ENCODE measurements around the gene KRT7. TPM values are rescaled to one million over a fixed set of nuclear protein-coding genes. Genes with fewer than 3 reads are reported as not detected.

The KRT7 gene
- total RNA-seq, 1 donor from 2014 or later: 11.6 TPM

DNA sequence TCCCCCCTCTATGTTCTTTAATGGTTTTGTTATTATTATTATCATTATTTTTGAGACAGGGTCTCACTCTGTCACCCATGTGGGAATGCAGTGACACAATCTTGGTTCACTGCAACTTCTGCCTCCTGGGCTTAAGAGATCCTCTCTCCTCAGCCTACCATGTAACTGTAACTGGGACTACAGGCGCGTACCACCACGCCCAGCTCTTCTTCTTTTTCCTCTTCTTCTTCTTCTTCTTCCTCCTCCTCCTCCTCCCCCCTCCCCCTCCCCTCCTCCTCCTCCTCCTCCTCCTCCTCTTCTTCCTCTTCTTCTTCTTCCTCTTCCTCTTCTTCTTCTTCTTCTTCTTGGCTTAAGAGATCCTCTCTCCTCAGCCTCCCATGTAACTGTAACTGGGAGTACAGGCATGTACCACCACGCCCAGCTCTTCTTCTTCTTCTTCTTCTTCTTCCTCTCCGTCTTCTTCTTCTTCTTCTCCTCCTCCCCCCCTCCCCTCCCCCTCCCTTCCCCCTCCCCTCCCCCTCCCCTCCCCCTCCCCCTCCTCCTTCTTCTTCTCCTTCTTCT lies 5.4 kb upstream of the KRT7 start:
- peaks cover 55% of the 10 kb centered on the region for H3K27me3 Mint-ChIP-seq
- H3K4me1 Mint-ChIP-seq (ENCODE audit: low read depth): peaks cover 30% of the 10 kb centered on the region
- H3K36me3 Mint-ChIP-seq (ENCODE audit: insufficient read depth): no peaks in the 10 kb centered on the region

DNA sequence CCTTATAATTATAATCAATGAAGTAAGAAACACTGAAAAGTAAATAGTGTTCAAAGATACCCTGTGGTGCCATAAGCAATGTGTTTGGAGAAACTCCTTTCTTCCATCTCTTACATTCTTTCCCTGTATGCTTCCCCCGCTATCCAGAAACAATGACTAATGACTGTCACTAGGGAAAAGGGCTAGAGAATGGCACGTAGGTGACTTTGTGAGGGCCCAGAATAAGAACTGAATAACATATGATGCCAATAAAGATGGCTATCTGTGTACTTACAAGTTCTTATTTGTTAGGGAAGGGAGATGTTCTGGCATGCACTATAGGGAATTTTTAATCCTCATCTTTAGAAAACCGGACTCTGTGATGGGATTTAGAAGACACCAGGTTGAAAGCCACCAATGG lies 4.7 kb upstream of the KRT7 start:
- H3K36me3 Mint-ChIP-seq (ENCODE audit: insufficient read depth): no peaks in the 10 kb centered on the region
- TF ChIP-seq, protein P1, sequence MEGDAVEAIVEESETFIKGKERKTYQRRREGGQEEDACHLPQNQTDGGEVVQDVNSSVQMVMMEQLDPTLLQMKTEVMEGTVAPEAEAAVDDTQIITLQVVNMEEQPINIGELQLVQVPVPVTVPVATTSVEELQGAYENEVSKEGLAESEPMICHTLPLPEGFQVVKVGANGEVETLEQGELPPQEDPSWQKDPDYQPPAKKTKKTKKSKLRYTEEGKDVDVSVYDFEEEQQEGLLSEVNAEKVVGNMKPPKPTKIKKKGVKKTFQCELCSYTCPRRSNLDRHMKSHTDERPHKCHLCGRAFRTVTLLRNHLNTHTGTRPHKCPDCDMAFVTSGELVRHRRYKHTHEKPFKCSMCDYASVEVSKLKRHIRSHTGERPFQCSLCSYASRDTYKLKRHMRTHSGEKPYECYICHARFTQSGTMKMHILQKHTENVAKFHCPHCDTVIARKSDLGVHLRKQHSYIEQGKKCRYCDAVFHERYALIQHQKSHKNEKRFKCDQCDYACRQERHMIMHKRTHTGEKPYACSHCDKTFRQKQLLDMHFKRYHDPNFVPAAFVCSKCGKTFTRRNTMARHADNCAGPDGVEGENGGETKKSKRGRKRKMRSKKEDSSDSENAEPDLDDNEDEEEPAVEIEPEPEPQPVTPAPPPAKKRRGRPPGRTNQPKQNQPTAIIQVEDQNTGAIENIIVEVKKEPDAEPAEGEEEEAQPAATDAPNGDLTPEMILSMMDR (IDR thresholded peaks at IDR 0.05; ENCODE audit: unreplicated experiment): no peak
- no peak for DNase-seq (ENCODE audit: low spot score, unreplicated experiment)
- peaks cover 23% of the 10 kb centered on the region for H3K4me1 Mint-ChIP-seq (ENCODE audit: low read depth)
- no peak overlapping the region for H3K27ac Mint-ChIP-seq
- H3K27me3 Mint-ChIP-seq: peaks cover 57% of the 10 kb centered on the region
- no peak overlapping the region for H3K4me3 Mint-ChIP-seq (ENCODE audit: low read depth)
- no peaks in the 10 kb centered on the region for H3K9me3 Mint-ChIP-seq (ENCODE audit: low read depth)

More for the DNA sequence above, 5.4 kb upstream of the KRT7 start:
- TF ChIP-seq, protein P1 (IDR thresholded peaks at IDR 0.05; ENCODE audit: unreplicated experiment): no peak
- DNase-seq (ENCODE audit: low spot score, unreplicated experiment): no peak
- H3K27ac Mint-ChIP-seq: no peak overlapping the region
- no peaks in the 10 kb centered on the region for H3K9me3 Mint-ChIP-seq (ENCODE audit: low read depth)
- H3K4me3 Mint-ChIP-seq (ENCODE audit: low read depth): no peak overlapping the region

DNA sequence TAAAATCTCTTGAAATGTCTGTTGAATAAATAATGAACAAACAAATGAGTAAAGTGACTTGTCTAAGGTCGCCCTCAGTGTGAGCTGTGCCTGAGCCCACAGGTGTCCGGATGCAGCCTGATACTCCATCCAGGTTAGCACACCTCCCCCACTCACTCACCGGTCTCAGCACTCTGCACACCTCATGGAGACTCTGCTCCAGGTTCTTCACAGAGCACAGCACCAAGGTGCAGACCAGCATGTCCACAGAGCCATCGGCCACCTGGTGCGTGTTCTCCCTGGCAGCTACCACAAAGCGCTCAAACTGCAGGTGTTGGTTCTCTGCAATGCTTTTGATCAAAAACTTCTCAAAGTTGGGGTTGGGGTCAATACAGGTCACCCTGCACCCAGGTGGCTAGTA lies 4.1 kb upstream of the KRT7 start:
- peaks cover 60% of the 10 kb centered on the region for H3K27me3 Mint-ChIP-seq

DNA sequence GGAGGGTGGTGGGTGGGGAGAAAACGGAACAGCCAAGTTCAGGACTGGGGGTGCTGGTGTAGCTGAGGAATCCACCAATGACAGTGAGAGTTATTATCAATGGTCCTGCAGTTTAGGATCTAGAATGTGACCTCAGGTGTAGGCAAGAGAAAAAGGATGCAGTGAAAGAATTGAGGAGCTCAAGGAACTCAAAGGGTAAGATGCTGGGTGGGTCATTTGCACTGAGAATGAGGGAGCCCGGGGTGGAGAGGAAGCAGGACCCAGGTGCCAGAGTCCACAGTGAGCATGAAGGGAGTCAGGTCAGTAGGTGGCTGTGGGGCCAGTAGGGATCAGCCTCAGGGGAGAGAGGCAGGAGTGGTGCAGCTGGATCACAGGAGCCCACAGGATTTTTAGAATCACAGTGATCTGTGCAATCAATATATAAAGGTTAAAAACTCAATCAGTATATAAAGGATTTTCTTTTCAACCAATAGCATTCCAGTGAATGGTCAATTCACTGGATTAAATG lies 3.2 kb upstream of the KRT7 start:
- no peak overlapping the region for H3K4me3 Mint-ChIP-seq (ENCODE audit: low read depth)

More for the DNA sequence above, 4.1 kb upstream of the KRT7 start:
- Mint-ChIP-seq H3K4me3 (ENCODE audit: low read depth) (no peak overlapping the region), H3K36me3 (ENCODE audit: insufficient read depth) (no peaks in the 10 kb centered on the region), H3K9me3 (ENCODE audit: low read depth) (no peaks in the 10 kb centered on the region), H3K27ac (no peak overlapping the region), H3K4me1 (ENCODE audit: low read depth) (peaks cover 25% of the 10 kb centered on the region)
- TF ChIP-seq, protein P1 (IDR thresholded peaks at IDR 0.05; ENCODE audit: unreplicated experiment): no peak
- DNase-seq (ENCODE audit: low spot score, unreplicated experiment): no peak

DNA sequence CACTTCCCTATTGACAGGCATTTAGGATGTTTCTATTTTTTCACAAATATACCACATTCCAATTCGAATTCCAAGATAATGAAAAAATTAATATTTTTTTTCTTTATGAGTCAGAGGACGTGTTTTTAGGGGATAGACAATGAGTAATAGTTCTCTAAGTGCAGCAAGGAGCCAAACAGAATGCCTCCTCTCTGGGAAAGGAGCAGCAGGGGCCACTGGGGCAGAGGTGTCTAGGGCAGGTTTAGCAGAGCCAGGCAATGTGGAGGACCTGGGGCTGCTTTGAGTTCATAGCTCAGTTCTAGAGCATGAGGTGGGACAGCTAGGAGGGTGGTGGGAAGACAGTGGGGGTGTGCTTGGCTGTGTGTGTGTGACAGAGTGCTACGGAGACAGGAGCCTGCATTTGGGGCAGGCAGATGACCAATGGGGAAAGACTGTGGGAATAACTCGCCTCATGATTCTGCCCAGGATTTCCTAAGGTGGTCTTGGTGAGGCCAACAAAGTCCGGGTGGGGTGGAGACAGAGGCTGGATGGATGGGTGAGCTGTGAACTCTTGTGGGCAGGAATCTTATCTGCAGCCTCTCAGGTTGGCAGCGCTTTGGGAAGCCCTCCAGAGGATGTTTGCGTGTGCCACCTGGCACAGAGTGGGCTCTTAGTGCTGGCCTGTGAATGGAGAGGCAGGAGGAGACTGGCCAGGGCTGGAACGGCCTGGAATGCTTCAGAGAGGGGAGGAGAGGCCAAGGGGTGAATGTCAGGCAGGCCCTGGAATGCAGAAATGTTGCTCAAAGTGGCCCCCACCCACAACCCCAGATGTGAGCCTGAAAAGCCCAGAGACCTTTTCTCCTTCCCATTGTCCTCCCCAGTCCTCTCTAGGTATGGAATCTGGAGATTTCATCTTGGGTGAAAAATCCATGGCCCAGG lies 2.4 kb upstream of the KRT7 start:
- peaks cover 69% of the 10 kb centered on the region for H3K27me3 Mint-ChIP-seq
- TF ChIP-seq, protein P1 (IDR thresholded peaks at IDR 0.05; ENCODE audit: unreplicated experiment): no peak
- H3K9me3 Mint-ChIP-seq (ENCODE audit: low read depth): no peaks in the 10 kb centered on the region
- H3K4me3 Mint-ChIP-seq (ENCODE audit: low read depth): no peak overlapping the region
- no peaks in the 10 kb centered on the region for H3K36me3 Mint-ChIP-seq (ENCODE audit: insufficient read depth)
- H3K27ac Mint-ChIP-seq: no peak overlapping the region
- H3K4me1 Mint-ChIP-seq (ENCODE audit: low read depth): peaks cover 22% of the 10 kb centered on the region
- no peak for DNase-seq (ENCODE audit: low spot score, unreplicated experiment)

More for the DNA sequence above, 3.2 kb upstream of the KRT7 start:
- Mint-ChIP-seq H3K4me1 (ENCODE audit: low read depth) (peaks cover 21% of the 10 kb centered on the region), H3K27ac (no peak overlapping the region), H3K36me3 (ENCODE audit: insufficient read depth) (no peaks in the 10 kb centered on the region), H3K9me3 (ENCODE audit: low read depth) (no peaks in the 10 kb centered on the region), H3K27me3 (peaks cover 64% of the 10 kb centered on the region)
- TF ChIP-seq, protein P1 (IDR thresholded peaks at IDR 0.05; ENCODE audit: unreplicated experiment): no peak
- no peak for DNase-seq (ENCODE audit: low spot score, unreplicated experiment)

Measured in progenitor cell of endocrine pancreas (in vitro differentiated cells).